OCI-LY7 (cell line): ENCODE data around the gene MNT. TPM values are rescaled to one million over a fixed set of nuclear protein-coding genes. Genes with fewer than 3 reads are reported as not detected.

Experiments used
- BruUV-seq: library from RNA; stranded (reverse); fragments of 400-500 nt; replicated peaks from 2 replicates; lab custom pipeline; 2021; lab: Mats Ljungman, UMichigan
- CTCF ChIA-PET: fragments of 300-600 bp; sonication (Branson Sonifier 250); formaldehyde crosslinking; loops from one replicate; lab custom pipeline; 2022; ENCODE audit warnings: antibody characterized with exemption; ENCODE audit not compliant: unreplicated experiment; lab: Charles Lee
- POLR2A ChIA-PET: fragments of 300-600 bp; sonication (Branson Sonifier 250); formaldehyde crosslinking; loops from one replicate; lab custom pipeline; 2022; ENCODE audit warnings: antibody characterized with exemption; lab: Charles Lee
- DNase-seq: peaks from one replicate; pipeline ENCODE4 v3.0.0-alpha.2; 2015; ENCODE audit warnings: low spot score
- H2AFZ ChIP-seq: fragments of 200-600 bp; sonication (generic), shearing (Covaris generic); 2 replicates; pipeline ENCODE4 v1.6.1; 2014; ENCODE audit warnings: mild to moderate bottlenecking, antibody characterized with exemption, low read length, moderate library complexity
- H3K27ac ChIP-seq: fragments of 200-600 bp; sonication (generic); 2 replicates; pipeline ENCODE4 v1.5.1; 2014; ENCODE audit warnings: mixed run types, low read depth, mild to moderate bottlenecking, moderate library complexity, low read length, inconsistent platforms; ENCODE audit not compliant: poor library complexity, severe bottlenecking
- H3K36me3 ChIP-seq: fragments of 200-600 bp; sonication (generic); 2 replicates; pipeline ENCODE4 v1.6.1; 2014; ENCODE audit warnings: mild to moderate bottlenecking, antibody characterized with exemption, low read length, moderate library complexity, mixed read lengths; ENCODE audit not compliant: insufficient read depth
- H3K4me1 ChIP-seq: fragments of 200-600 bp; sonication (generic); 2 replicates; pipeline ENCODE4 v1.5.1; 2014; ENCODE audit warnings: mild to moderate bottlenecking, low read length; ENCODE audit not compliant: insufficient read depth, poor library complexity, severe bottlenecking
- H3K4me2 ChIP-seq: fragments of 200-600 bp; sonication (generic); 2 replicates; pipeline ENCODE4 v1.6.1; 2014; ENCODE audit warnings: mild to moderate bottlenecking, low read length
- H3K4me3 ChIP-seq: fragments of 200-600 bp; sonication (generic); 2 replicates; pipeline ENCODE4 v1.5.1; 2014; ENCODE audit warnings: mild to moderate bottlenecking, low read depth, low read length; ENCODE audit not compliant: poor library complexity, severe bottlenecking
- H3K79me2 ChIP-seq: fragments of 200-600 bp; sonication (generic); 2 replicates; pipeline ENCODE4 v1.6.1; 2016; ENCODE audit warnings: low read depth, mild to moderate bottlenecking, low read length, moderate library complexity, mixed read lengths; ENCODE audit not compliant: insufficient read depth
- H3K9me2 ChIP-seq: fragments of 200-600 bp; sonication (generic); 2 replicates; pipeline ENCODE4 v1.6.1; 2016; ENCODE audit warnings: mild to moderate bottlenecking, low read length, mixed read lengths; ENCODE audit not compliant: insufficient read depth
- H3K9me3 ChIP-seq: fragments of 200-600 bp; sonication (generic); 2 replicates; pipeline ENCODE4 v1.6.1; 2014; ENCODE audit warnings: mild to moderate bottlenecking, mixed run types, low read length, mixed read lengths
- H4K20me1 ChIP-seq: fragments of 200-600 bp; sonication (generic); 2 replicates; pipeline ENCODE4 v1.6.1; 2014; ENCODE audit warnings: mild to moderate bottlenecking, antibody characterized with exemption, low read length, moderate library complexity, mixed read lengths; ENCODE audit not compliant: insufficient read depth
- CTCF ChIP-seq: fragments of 200-600 bp; sonication (generic); conservative IDR thresholded peaks from 2 replicates; pipeline ENCODE4 v1.5.1; 2014; ENCODE audit warnings: mild to moderate bottlenecking, antibody characterized with exemption, low read length, moderate library complexity, mixed read lengths
- EZH2phosphoT487 ChIP-seq: fragments of 200-600 bp; sonication (generic); IDR thresholded peaks from 2 replicates; pipeline ENCODE4 v1.6.1; 2018; ENCODE audit warnings: low read depth, borderline replicate concordance, mild to moderate bottlenecking, mixed run types, antibody characterized with exemption, low read length, moderate library complexity, mixed read lengths
- intact Hi-C: fragments of 100-400 bp; cut with micrococcal nuclease; formaldehyde crosslinking; loops from one replicate; pipeline ENCODE4 v1.10.0; 2022; ENCODE audit not compliant: unreplicated experiment
- total RNA-seq, 2 experiments: library from RNA; depleted of rRNA in 1 of 2; stranded (reverse); fragments of >200 nt in 1 of 2; shearing (Covaris generic) in 1 of 2; gene quantifications; 2 replicates each; pipeline ENCODE4 v1.2.3, GENCODE V29; 2014 to 2022

Gene MNT
- total RNA-seq, 2 experiments from 2014 or later, result 22.2 to 60.0 TPM

DNA sequence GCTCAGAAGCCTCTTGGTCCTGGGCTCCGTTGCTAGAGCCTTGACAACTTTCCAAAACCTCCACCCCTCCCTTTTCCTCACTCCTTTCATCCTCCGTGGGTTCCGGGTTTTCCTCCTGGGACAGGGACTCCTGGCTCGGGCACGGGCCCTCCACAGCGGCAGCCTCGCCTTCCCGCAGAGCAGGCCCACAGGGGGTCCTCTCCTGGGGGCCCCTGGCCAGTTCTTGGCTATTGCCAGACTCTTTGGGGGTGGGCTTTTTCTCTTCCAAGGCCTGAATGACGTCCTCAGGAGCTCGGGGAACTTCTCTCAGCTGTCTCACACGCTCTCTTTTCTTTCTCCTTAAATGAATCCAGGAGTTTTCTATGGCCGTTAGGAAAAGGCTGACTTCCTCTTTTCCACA is 19.3 kb upstream of the MNT start:
- H3K27ac ChIP-seq, result no peak overlapping the region
- POLR2A ChIA-PET, result no interaction called here
- no peaks in the 10 kb centered on the region for H3K9me2 ChIP-seq
- H3K4me1 ChIP-seq, result no peaks in the 10 kb centered on the region
- intact Hi-C loops, result no loop called here
- H2AFZ ChIP-seq, result no peak overlapping the region
- no TSS peak for BruUV-seq
- CTCF ChIA-PET, result no interaction called here
- H3K79me2 ChIP-seq, result no peaks in the 10 kb centered on the region
- H3K36me3 ChIP-seq, result peaks cover 61% of the 10 kb centered on the region
- H3K9me3 ChIP-seq, result no peaks in the 10 kb centered on the region
- DNase-seq, result no peak
- no peak overlapping the region for H3K4me3 ChIP-seq
- H3K4me2 ChIP-seq, result no peak overlapping the region
- H4K20me1 ChIP-seq, result no peaks in the 10 kb centered on the region; the same call in 1 of the 2 replicates
- TF ChIP-seq CTCF, result no peak
- no peak for TF ChIP-seq EZH2phosphoT487

DNA sequence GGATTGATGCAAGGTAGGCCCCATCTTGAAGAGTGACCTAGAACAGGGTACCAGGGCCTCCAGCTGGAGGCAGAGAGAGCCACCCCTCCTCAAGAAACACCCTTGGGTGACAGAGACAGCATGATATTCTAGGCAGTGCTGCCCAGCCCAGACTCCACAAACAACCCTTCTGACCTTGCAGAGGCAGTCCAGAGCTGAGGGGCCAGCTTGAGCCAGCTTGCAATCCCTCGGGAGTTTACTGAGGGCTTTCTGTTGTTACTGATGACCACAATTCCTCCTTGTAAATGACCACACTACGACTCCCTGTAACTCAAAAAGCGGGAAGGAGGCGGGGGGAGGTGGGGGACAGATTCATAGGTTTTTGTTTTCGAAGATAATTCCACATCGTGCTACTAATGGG is 18.6 kb upstream of the MNT start:
- no TSS peak for BruUV-seq
- TF ChIP-seq EZH2phosphoT487 (no peak), CTCF (no peak)
- ChIA-PET CTCF (no interaction called here), POLR2A (interaction anchor here (0.8 kb wide), 1 partner anchor 39 kb away, joined by 3 read pairs; no protein-coding TSS in a partner anchor)
- Histone ChIP-seq H3K79me2 (no peaks in the 10 kb centered on the region), H3K9me2 (no peaks in the 10 kb centered on the region), H4K20me1 (no peaks in the 10 kb centered on the region; the same call in 1 of the 2 replicates), H3K4me3 (no peak overlapping the region), H2AFZ (no peak overlapping the region), H3K4me2 (no peak overlapping the region), H3K4me1 (no peaks in the 10 kb centered on the region), H3K9me3 (no peaks in the 10 kb centered on the region), H3K27ac (no peak overlapping the region), H3K36me3 (peaks cover 65% of the 10 kb centered on the region)
- intact Hi-C loops, result no loop called here
- no peak for DNase-seq

DNA sequence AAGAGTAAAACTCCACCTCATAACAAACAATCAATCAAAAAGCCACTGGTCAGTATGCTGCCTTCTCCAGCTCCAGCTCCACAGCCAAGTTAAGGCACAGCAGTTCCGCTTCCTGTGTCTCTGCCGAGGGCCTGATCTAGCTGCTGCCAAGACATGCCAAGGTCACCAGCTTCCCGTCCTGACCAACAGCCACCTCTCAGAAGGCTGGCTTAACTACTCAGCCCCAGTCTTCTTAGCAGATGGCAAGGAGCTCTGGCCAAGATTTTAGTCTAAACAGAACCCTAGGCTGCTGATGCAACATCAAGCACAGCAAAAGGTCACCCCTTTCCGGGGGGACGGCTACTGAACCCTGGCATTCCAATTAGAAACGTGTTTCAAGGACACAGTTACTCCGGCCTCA is 17.7 kb upstream of the MNT start:
- ChIA-PET CTCF (interaction anchor here (0.6 kb wide), 1 partner anchor 396 kb away, joined by 3 read pairs; no protein-coding TSS in a partner anchor), POLR2A (interaction anchor here (0.6 to 0.8 kb wide), 4 partner anchors 17 to 79 kb away, joined by 3 to 7 read pairs (median 3); no protein-coding TSS in a partner anchor)
- Histone ChIP-seq H3K9me2 (no peaks in the 10 kb centered on the region), H3K4me3 (no peak overlapping the region), H3K9me3 (no peaks in the 10 kb centered on the region), H3K27ac (no peak overlapping the region), H2AFZ (no peak overlapping the region), H3K4me2 (no peak overlapping the region), H3K4me1 (no peaks in the 10 kb centered on the region), H3K79me2 (no peaks in the 10 kb centered on the region), H4K20me1 (no peaks in the 10 kb centered on the region; the same call in 1 of the 2 replicates), H3K36me3 (peaks cover 74% of the 10 kb centered on the region)
- no TSS peak for BruUV-seq
- TF ChIP-seq CTCF (no peak), EZH2phosphoT487 (no peak)
- intact Hi-C loops, result no loop called here
- DNase-seq, result no peak
